GM18873 (cell line): Measurements from ENCODE around the gene RNF183.
"Not testable (repeated sequence)": the region's sequence is repeated elsewhere in the genome, so short reads cannot be mapped to it uniquely, and the experiment has no call there.

Experiments
- ATAC-seq: cut with Tn5 transposase; IDR thresholded peaks from one replicate; pipeline ENCODE4 v1.9.1; 2021; ENCODE audit warnings: mild to moderate bottlenecking, moderate library complexity, moderate number of reproducible peaks; ENCODE audit not compliant: unreplicated experiment, low FRiP score

Gene RNF183

GRCh38 chr9:113317777-113318176 lies 14.6 kb upstream of the RNF183 start:
- ATAC-seq, result no peak

GRCh38 chr9:113316030-113316429 lies 12.9 kb upstream of the RNF183 start:
- ATAC-seq, result no peak

GRCh38 chr9:113315231-113315630 lies 12.1 kb upstream of the RNF183 start:
- ATAC-seq, result no peak

- no peak for ATAC-seq
Measured at GRCh38 chr9:113313261-113313660, 10.1 kb upstream of the RNF183 start.

- no peak for ATAC-seq
Measured at GRCh38 chr9:113311961-113312360, 8.8 kb upstream of the RNF183 start.

- ATAC-seq, result no peak
Measured at GRCh38 chr9:113310538-113310937, 7.4 kb upstream of the RNF183 start.

GRCh38 chr9:113309204-113309813 lies 6.1 kb upstream of the RNF183 start:
- no peak for ATAC-seq

- ATAC-seq, result no peak
Measured at GRCh38 chr9:113307396-113307975, 4.3 kb upstream of the RNF183 start.

- no peak for ATAC-seq
Measured at GRCh38 chr9:113306566-113306965, 3.4 kb upstream of the RNF183 start.

- ATAC-seq, result no peak
Measured at GRCh38 chr9:113301548-113301947, 1.6 kb downstream of the RNF183 start.

GRCh38 chr9:113299800-113300292 lies 3.3 kb downstream of the RNF183 start:
- no peak for ATAC-seq

GRCh38 chr9:113298924-113299770 lies 4.0 kb downstream of the RNF183 start:
- ATAC-seq, result no peak

- ATAC-seq, result no peak
Measured at GRCh38 chr9:113298311-113298710, 4.9 kb downstream of the RNF183 start.

- ATAC-seq, result no peak
Measured at GRCh38 chr9:113296796-113297558, 6.2 kb downstream of the RNF183 start.

- not testable (repeated sequence) for ATAC-seq
Measured at GRCh38 chr9:113296247-113296646, 6.9 kb downstream of the RNF183 start.

- ATAC-seq, result no peak
Measured at GRCh38 chr9:113293285-113293878, 9.8 kb downstream of the RNF183 start.

GRCh38 chr9:113290052-113290607 lies 13.0 kb downstream of the RNF183 start:
- no peak for ATAC-seq

- no peak for ATAC-seq
Measured at GRCh38 chr9:113289091-113289490, 14.1 kb downstream of the RNF183 start.

GRCh38 chr9:113281356-113281755 lies 21.8 kb downstream of the RNF183 start:
- ATAC-seq, result no peak

- no peak for ATAC-seq
Measured at GRCh38 chr9:113278840-113279239, 24.3 kb downstream of the RNF183 start.
